Measurements from ENCODE around the gene GBP4. TPM values are rescaled to one million over a fixed set of nuclear protein-coding genes. Genes with fewer than 3 reads are reported as not detected.

GBP4 gene
- total RNA-seq, 1 donor from 2014 or later = 5.5 TPM

DNA sequence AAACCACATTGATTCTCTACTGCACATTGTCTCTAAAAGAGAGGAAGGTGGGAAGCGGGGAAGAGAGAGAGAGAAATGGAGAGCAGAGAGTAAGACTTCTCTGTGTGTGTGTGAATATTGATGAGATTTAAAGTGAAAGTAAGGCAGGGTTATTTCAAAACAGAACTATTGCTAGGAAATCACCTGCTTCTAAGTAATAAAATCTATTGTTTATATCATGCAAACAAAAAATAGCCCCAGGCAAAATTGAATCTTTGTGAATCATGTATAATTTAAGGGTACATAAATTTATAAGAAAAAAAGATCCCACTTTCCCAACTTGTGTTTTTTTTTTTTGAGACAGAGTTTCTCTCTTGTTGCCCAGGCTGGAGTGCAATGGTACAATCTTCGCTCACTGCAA lies 21.8 kb downstream of the GBP4 start:
- H3K4me1 Mint-ChIP-seq = no peaks in the 10 kb centered on the region
- H3K36me3 Mint-ChIP-seq = peaks cover under 1% of the 10 kb centered on the region
- H3K27ac Mint-ChIP-seq = no peak overlapping the region
- TF ChIP-seq CTCF (IDR thresholded peaks at IDR 0.05; ENCODE audit: unreplicated experiment) = no peak
- no peak for DNase-seq (ENCODE audit: low spot score in 2 of 2, unreplicated experiment in 2 of 2)
- H3K27me3 Mint-ChIP-seq (ENCODE audit: low read depth) = no peaks in the 10 kb centered on the region
- H3K9me3 Mint-ChIP-seq = no peaks in the 10 kb centered on the region
- no peak overlapping the region for H3K4me3 Mint-ChIP-seq

DNA sequence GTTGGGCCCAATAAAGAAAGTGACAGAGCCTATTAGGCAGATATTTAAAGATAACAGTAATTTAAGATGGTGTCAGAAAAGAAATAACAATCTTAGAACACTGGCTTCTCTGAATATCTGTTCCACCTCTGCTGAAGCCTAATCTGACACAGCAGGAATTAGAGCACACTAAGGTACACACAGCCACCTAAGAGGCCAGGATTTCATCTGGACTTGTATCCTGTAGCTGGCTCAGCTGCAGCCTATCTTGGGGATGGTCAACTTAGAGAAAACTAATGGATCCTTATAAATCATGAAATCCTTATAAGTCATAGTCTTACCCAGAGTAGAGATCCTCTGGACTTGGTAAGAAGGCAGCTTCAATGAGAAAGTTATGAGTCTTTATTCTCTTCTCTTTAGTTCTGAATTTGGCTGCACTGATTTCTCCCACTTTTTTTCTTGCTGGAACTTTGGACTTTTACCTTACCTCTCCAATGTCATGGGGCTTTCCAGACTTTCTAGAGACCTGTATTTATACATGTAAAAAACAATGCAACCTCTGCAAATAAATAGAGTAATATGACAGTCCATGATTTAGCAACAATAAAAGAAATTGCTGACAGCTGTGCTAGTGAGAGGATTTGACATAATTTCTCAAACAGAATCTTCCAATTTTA lies 23.0 kb downstream of the GBP4 start, which contains the start of gene GBP7:
Gene GBP7, minus strand, starts transcription at position 403 of the 656 bp plus-strand sequence. CDS start 4,068 bp downstream, outside the sequence.
- no peak for DNase-seq (ENCODE audit: low spot score in 2 of 2, unreplicated experiment in 2 of 2)
- Mint-ChIP-seq H3K9me3 (no peaks in the 10 kb centered on the region), H3K36me3 (no peaks in the 10 kb centered on the region), H3K27me3 (ENCODE audit: low read depth) (no peaks in the 10 kb centered on the region), H3K27ac (no peak within 1 kb of the TSS), H3K4me1 (no peaks in the 10 kb centered on the region), H3K4me3 (no peak within 1 kb of the TSS)
- no peak for TF ChIP-seq CTCF (IDR thresholded peaks at IDR 0.05; ENCODE audit: unreplicated experiment)

DNA sequence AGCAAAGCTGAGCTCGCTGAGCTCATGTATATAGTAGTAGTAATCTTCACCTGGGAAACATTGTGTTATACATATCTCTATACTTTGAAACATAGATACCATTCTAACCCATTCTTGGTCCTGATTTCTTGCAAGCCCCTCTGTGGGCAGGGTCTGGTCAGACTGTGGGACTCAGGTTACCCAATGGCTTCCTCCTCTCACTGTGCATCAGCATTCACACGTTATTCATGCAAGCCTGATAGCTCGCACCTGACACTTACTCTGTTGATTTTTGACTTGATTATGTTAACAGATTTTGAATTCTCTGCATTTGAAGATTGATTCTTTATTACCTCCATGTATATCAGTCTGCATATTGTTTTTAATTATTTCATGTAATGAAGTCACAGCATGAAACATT lies 24.3 kb downstream of the GBP4 start:
- Mint-ChIP-seq H3K27me3 (ENCODE audit: low read depth) (no peaks in the 10 kb centered on the region), H3K4me3 (no peak overlapping the region), H3K9me3 (no peaks in the 10 kb centered on the region), H3K36me3 (no peaks in the 10 kb centered on the region), H3K27ac (no peak overlapping the region), H3K4me1 (no peaks in the 10 kb centered on the region)
- no peak for TF ChIP-seq CTCF (IDR thresholded peaks at IDR 0.05; ENCODE audit: unreplicated experiment)
- no peak for DNase-seq (ENCODE audit: low spot score in 2 of 2, unreplicated experiment in 2 of 2)

- no peak for TF ChIP-seq CTCF (IDR thresholded peaks at IDR 0.05; ENCODE audit: unreplicated experiment)
- H3K4me1 Mint-ChIP-seq = peaks cover 5% of the 10 kb centered on the region
- no peak overlapping the region for H3K27ac Mint-ChIP-seq
- H3K9me3 Mint-ChIP-seq = no peaks in the 10 kb centered on the region
- no peaks in the 10 kb centered on the region for H3K36me3 Mint-ChIP-seq
- DNase-seq (ENCODE audit: low spot score in 2 of 2, unreplicated experiment in 2 of 2) = no peak
- H3K27me3 Mint-ChIP-seq (ENCODE audit: low read depth) = no peaks in the 10 kb centered on the region
- no peak overlapping the region for H3K4me3 Mint-ChIP-seq
These were observed 26.1 kb downstream of the GBP4 start for GRCh38 chr1:89172468-89173143.

DNA sequence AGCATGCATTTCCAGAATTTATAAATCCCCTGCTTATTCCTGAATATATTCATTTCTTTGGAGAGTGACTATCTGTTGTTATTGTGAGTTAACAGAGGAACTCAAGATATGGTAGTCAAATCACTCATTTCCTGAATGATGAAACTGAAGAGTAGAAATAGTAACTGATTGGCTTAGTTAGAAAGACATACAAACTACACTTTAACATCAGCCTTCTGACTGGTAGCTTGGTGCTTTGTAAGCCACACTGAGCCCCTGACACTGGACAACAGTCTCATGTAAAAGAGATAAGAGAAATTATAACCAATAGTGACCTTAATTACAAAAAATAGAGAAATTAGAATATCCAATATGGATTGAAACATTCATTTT lies 27.7 kb downstream of the GBP4 start:
- no peak for DNase-seq (ENCODE audit: low spot score in 2 of 2, unreplicated experiment in 2 of 2)
- no peaks in the 10 kb centered on the region for H3K9me3 Mint-ChIP-seq
- H3K27me3 Mint-ChIP-seq (ENCODE audit: low read depth) = no peaks in the 10 kb centered on the region
- TF ChIP-seq CTCF (IDR thresholded peaks at IDR 0.05; ENCODE audit: unreplicated experiment) = no peak
- no peak overlapping the region for H3K4me3 Mint-ChIP-seq
- H3K4me1 Mint-ChIP-seq = peaks cover 12% of the 10 kb centered on the region
- H3K27ac Mint-ChIP-seq = no peak overlapping the region
- H3K36me3 Mint-ChIP-seq = no peaks in the 10 kb centered on the region

Measured in mesothelial cell of epicardium (in vitro differentiated cells).